Erythroblast (primary cell): ENCODE results near the gene ZMYND8.

Experiments used
- GATA1 ChIP-seq: IDR thresholded peaks from 2 replicates; pipeline ENCODE4 v1.6.1; 2011; ENCODE audit warnings: low read depth, mild to moderate bottlenecking, control low read depth, low read length, moderate library complexity
- POLR2A ChIP-seq: IDR thresholded peaks from 2 replicates; pipeline ENCODE4 v1.6.1; 2011; ENCODE audit warnings: mild to moderate bottlenecking, low read length

DNA sequence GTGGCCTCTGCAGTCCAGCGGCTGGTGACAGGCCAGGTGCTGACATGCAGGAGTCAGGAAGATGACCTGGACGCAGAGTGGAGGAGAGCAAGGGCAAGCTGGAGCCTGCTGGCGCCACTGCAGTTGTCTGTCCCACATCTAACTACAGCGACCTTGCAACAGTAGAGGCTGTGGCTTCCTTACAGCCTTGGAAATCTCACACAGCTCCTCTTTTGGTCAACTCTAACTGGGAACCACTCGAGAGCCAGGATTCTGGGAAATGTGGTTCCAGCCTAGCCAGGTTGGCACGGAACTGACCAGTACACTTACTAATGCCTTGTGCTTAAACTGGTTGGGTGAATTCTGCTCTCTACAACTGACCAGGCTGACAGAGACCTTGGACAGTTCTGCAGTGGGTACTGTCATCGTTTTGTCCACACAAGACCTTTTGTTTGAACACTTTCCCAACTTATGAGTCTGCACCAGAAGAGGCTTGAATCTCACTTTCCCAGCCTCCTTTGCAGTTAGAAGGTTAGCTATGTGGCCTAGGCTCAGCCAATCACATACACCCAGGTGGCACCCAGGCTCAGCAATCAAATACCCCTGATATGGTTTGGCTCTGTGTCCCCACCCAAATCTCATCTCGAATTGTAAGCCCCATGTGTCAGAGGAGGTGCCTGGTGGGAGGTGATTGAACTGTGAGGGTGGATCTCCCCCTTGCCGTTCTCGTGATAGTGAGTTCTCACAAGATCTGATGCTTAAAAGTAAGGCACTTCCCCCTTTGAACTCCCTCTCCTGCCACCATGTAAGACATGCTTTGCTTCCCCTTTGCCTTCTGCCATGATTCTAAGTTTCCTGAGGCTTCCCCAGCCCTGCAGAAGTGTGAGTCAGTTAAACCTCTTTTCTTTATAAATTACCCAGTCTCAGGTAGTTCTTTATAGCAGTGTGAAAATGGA is 153.5 kb downstream of the ZMYND8 start:
- TF ChIP-seq POLR2A (no peak), GATA1 (no peak)
